NCI-H2029 treated with DMSO at 0.1 percent for 48 hours (cell line): ENCODE measurements around the gene C16orf95.
"Not testable (repeated sequence)": the region's sequence is repeated elsewhere in the genome, so short reads cannot be mapped to it uniquely, and the experiment has no call there.

ENCODE experiments used
- DNase-seq: peaks from one replicate; lab custom pipeline; 2025; lab: John Stamatoyannopoulos, UW

C16orf95 gene

GRCh38 chr16:87286839-87287626 lies 30.2 kb downstream of the C16orf95 start:
- no peak for DNase-seq

GRCh38 chr16:87284183-87284582 lies 33.0 kb downstream of the C16orf95 start:
- DNase-seq = no peak

GRCh38 chr16:87279094-87279658 lies 38.0 kb downstream of the C16orf95 start:
- no peak for DNase-seq

- no peak for DNase-seq
Measured at GRCh38 chr16:87278191-87279093, 38.8 kb downstream of the C16orf95 start.

GRCh38 chr16:87276924-87277323 lies 40.3 kb downstream of the C16orf95 start:
- DNase-seq = no peak

GRCh38 chr16:87276091-87276701 lies 41.0 kb downstream of the C16orf95 start:
- no peak for DNase-seq

- DNase-seq = no peak
Measured at GRCh38 chr16:87274794-87275193, 42.4 kb downstream of the C16orf95 start.

GRCh38 chr16:87273471-87274030 lies 43.6 kb downstream of the C16orf95 start:
- DNase-seq = no peak

- DNase-seq = no peak
Measured at GRCh38 chr16:87271256-87271655, 45.9 kb downstream of the C16orf95 start.

- DNase-seq = no peak
Measured at GRCh38 chr16:87267566-87267965, 49.6 kb downstream of the C16orf95 start.

- no peak for DNase-seq
Measured at GRCh38 chr16:87266846-87267245, 50.3 kb downstream of the C16orf95 start.

GRCh38 chr16:87265261-87265660 lies 51.9 kb downstream of the C16orf95 start:
- DNase-seq = no peak

- peak; percentile 10 for DNase-seq
Measured at GRCh38 chr16:87264634-87265033, 52.6 kb downstream of the C16orf95 start.

GRCh38 chr16:87263418-87264052 lies 53.7 kb downstream of the C16orf95 start:
- no peak for DNase-seq

- no peak for DNase-seq
Measured at GRCh38 chr16:87259431-87259830, 57.8 kb downstream of the C16orf95 start.

GRCh38 chr16:87258653-87259052 lies 58.5 kb downstream of the C16orf95 start:
- not testable (repeated sequence) for DNase-seq

- DNase-seq = no peak
Measured at GRCh38 chr16:87255866-87256265, 61.3 kb downstream of the C16orf95 start.

- no peak for DNase-seq
Measured at GRCh38 chr16:87254734-87255133, 62.5 kb downstream of the C16orf95 start.

GRCh38 chr16:87254296-87254695 lies 62.9 kb downstream of the C16orf95 start:
- no peak for DNase-seq

GRCh38 chr16:87253536-87253935 lies 63.7 kb downstream of the C16orf95 start:
- DNase-seq = no peak
